CD14-positive monocyte (primary cell): Measurements from ENCODE around the gene RSRC1. TPM values are rescaled to one million over a fixed set of nuclear protein-coding genes. Genes with fewer than 3 reads are reported as not detected.

ENCODE experiments used
- DNase-seq, 3 donors: peaks; one replicate each; pipeline ENCODE4 v3.0.0-alpha.2; 2011 to 2022
- H2AFZ ChIP-seq: 2 replicates; pipeline ENCODE4 v1.6.0; 2012; ENCODE audit warnings: mild to moderate bottlenecking, low read depth, low read length, inconsistent platforms; ENCODE audit not compliant: insufficient read depth, poor library complexity, severe bottlenecking
- H3K27ac ChIP-seq, 2 donors: 1 replicate in 1 of 2; 2 replicates in 1 of 2; pipeline ENCODE4 v1.5.1; 2012 to 2013; ENCODE audit warnings: low read length in 2 of 2, control low read depth in 1 of 2, inconsistent platforms in 1 of 2, low read depth in 1 of 2, mild to moderate bottlenecking in 1 of 2
- H3K27me3 ChIP-seq, 2 donors: one replicate each; pipeline versions ENCODE4 v1.6.0 to v1.6.1; 2011 to 2013; ENCODE audit warnings: low read length in 2 of 2; ENCODE audit not compliant: control insufficient read depth in 2 of 2, insufficient read depth in 2 of 2
- H3K36me3 ChIP-seq, 2 donors: replicated peaks in 1 of 2; 1 replicate in 1 of 2; 2 replicates in 1 of 2; pipeline versions ENCODE4 v1.5.1 to v1.6.1; 2012 to 2013; ENCODE audit warnings: low read length in 2 of 2, control low read depth in 1 of 2, inconsistent platforms in 1 of 2, mild to moderate bottlenecking in 1 of 2; ENCODE audit not compliant: insufficient read depth in 2 of 2, control insufficient read depth in 1 of 2
- H3K4me1 ChIP-seq, 2 donors: 1 replicate in 1 of 2; 2 replicates in 1 of 2; pipeline versions ENCODE4 v1.5.1 to v1.6.1; 2012 to 2013; ENCODE audit warnings: low read length in 2 of 2, control low read depth in 1 of 2, inconsistent platforms in 1 of 2, mild to moderate bottlenecking in 1 of 2, moderate library complexity in 1 of 2; ENCODE audit not compliant: insufficient read depth in 2 of 2, control insufficient read depth in 1 of 2
- H3K4me2 ChIP-seq: replicated peaks from 2 replicates; pipeline ENCODE3; 2012; ENCODE audit warnings: low read length, moderate library complexity, mild to moderate bottlenecking; ENCODE audit not compliant: poor library complexity, severe bottlenecking; ENCODE audit errors: extremely low read depth
- H3K4me3 ChIP-seq, 3 experiments: fragments of 200-600 bp in 1 of 3; sonication (generic) in 1 of 3; replicated peaks in 1 of 3; 1 replicate in 2 of 3; 2 replicates in 1 of 3; pipeline ENCODE4 v1.5.1; 2011 to 2013; ENCODE audit warnings: low read length in 3 of 3, mild to moderate bottlenecking in 3 of 3, control low read depth in 2 of 3, low read depth in 2 of 3, inconsistent platforms in 1 of 3, moderate library complexity in 1 of 3
- H3K79me2 ChIP-seq: 2 replicates; pipeline ENCODE4 v1.6.0; 2012; ENCODE audit warnings: mild to moderate bottlenecking, control low read depth, inconsistent platforms, low read length, moderate library complexity; ENCODE audit not compliant: insufficient read depth
- H3K9ac ChIP-seq: 2 replicates; pipeline ENCODE4 v1.6.0; 2017; ENCODE audit warnings: low read length, mild to moderate bottlenecking; ENCODE audit not compliant: insufficient read depth, poor library complexity, severe bottlenecking
- H3K9me3 ChIP-seq, 2 donors: replicated peaks in 1 of 2; 1 replicate in 1 of 2; 2 replicates in 1 of 2; pipeline versions ENCODE4 v1.5.1 to v1.6.1; 2012 to 2013; ENCODE audit warnings: low read length in 2 of 2, control low read depth in 1 of 2; ENCODE audit not compliant: control insufficient read depth in 1 of 2, insufficient read depth in 1 of 2
- H4K20me1 ChIP-seq: 2 replicates; pipeline ENCODE4 v1.6.0; 2012; ENCODE audit warnings: mild to moderate bottlenecking, low read length, control low read depth, moderate library complexity; ENCODE audit not compliant: insufficient read depth
- H3K27ac Mint-ChIP-seq, 7 donors: one replicate each; pipeline ENCODE4 v1.8.0; 2020; ENCODE audit warnings: mild to moderate bottlenecking in 7 of 7, mixed read lengths in 7 of 7, moderate library complexity in 6 of 7, inconsistent platforms in 2 of 7
- H3K27me3 Mint-ChIP-seq, 3 donors: one replicate each; pipeline ENCODE4 v1.8.0; 2021 to 2022; ENCODE audit warnings: low read depth in 3 of 3, mild to moderate bottlenecking in 3 of 3, mixed read lengths in 3 of 3, moderate library complexity in 3 of 3, inconsistent platforms in 1 of 3
- H3K36me3 Mint-ChIP-seq, 2 donors: one replicate each; pipeline ENCODE4 v1.8.0; 2020; ENCODE audit warnings: mixed read lengths in 2 of 2, inconsistent platforms in 1 of 2, mild to moderate bottlenecking in 1 of 2
- H3K4me1 Mint-ChIP-seq: one replicate; pipeline ENCODE4 v1.8.0; 2020; ENCODE audit warnings: mild to moderate bottlenecking, mixed read lengths
- H3K4me3 Mint-ChIP-seq, 2 donors: one replicate each; pipeline ENCODE4 v1.8.0; 2020; ENCODE audit warnings: mild to moderate bottlenecking in 2 of 2, mixed read lengths in 2 of 2, moderate library complexity in 1 of 2
- H3K9me3 Mint-ChIP-seq, 7 donors: one replicate each; pipeline ENCODE4 v1.8.0; 2020 to 2022; ENCODE audit warnings: mixed read lengths in 7 of 7, mild to moderate bottlenecking in 6 of 7, moderate library complexity in 6 of 7, inconsistent platforms in 2 of 7
- CTCF ChIP-seq: fragments of 200-600 bp; IDR thresholded peaks from one replicate; pipeline ENCODE4 v1.8.0; 2022; ENCODE audit warnings: antibody characterized with exemption, mild to moderate bottlenecking
- WGBS: methylation state at CpG from one replicate; pipeline ENCODE4 v1.1.5; 2013; ENCODE audit warnings: missing lambda C conversion rate; ENCODE audit not compliant: insufficient coverage; 5-methylcytosine and 5-hydroxymethylcytosine counted together
- intact Hi-C, 2 donors: fragments of 100-400 bp; cut with micrococcal nuclease; formaldehyde crosslinking; loops; one replicate each; pipeline versions ENCODE4 v1.15.0 to v1.15.1; 2023
- polyA plus RNA-seq, 3 donors: library from polyadenylated mRNA; depleted of rRNA in 1 of 3; unstranded in 2 of 3; stranded (reverse) in 1 of 3; fragments of 300-500 nt in 2 of 3; fragments of >200 nt in 1 of 3; fragmentation: Illumina TruSeq in 2 of 3; gene quantifications; 1 replicate in 2 of 3; 2 replicates in 1 of 3; pipeline ENCODE4 v1.2.3, GENCODE V29; 2012 to 2021

The RSRC1 gene
- polyA plus RNA-seq, 3 donors = 6.6 to 31.7 (median 15.1) TPM

GRCh38 chr3:158447408-158447807 is 337.5 kb downstream of the RSRC1 start:
- no peak overlapping the region for H2AFZ ChIP-seq
- peaks cover 6% of the 10 kb centered on the region for H3K4me1 Mint-ChIP-seq
- no peak for TF ChIP-seq CTCF
- no peak overlapping the region for H3K4me3 Mint-ChIP-seq
- H3K27ac Mint-ChIP-seq = no peak overlapping the region
- no peaks in the 10 kb centered on the region for H3K4me1 ChIP-seq
- no peak for DNase-seq
- no peaks in the 10 kb centered on the region for H3K79me2 ChIP-seq
- H3K9me3 Mint-ChIP-seq = peaks cover 0 to 4% (median 0%) of the 10 kb centered on the region in 7 donors
- no peak overlapping the region for H3K9ac ChIP-seq
- H3K4me3 ChIP-seq = no peak overlapping the region
- intact Hi-C loops = no loop called here
- no peak overlapping the region for H3K4me2 ChIP-seq
- H3K27me3 Mint-ChIP-seq = no peaks in the 10 kb centered on the region
- H3K36me3 ChIP-seq = no peaks in the 10 kb centered on the region
- no peak overlapping the region for H3K27ac ChIP-seq
- no peaks in the 10 kb centered on the region for H3K27me3 ChIP-seq
- H4K20me1 ChIP-seq = no peaks in the 10 kb centered on the region
- H3K9me3 ChIP-seq = no peaks in the 10 kb centered on the region
- peaks cover 0 to 6% of the 10 kb centered on the region in 2 donors for H3K36me3 Mint-ChIP-seq

- H3K4me1 Mint-ChIP-seq = peaks cover 6% of the 10 kb centered on the region
- H3K4me2 ChIP-seq = no peak overlapping the region
- H3K27me3 Mint-ChIP-seq = no peaks in the 10 kb centered on the region
- no peaks in the 10 kb centered on the region for H3K4me1 ChIP-seq
- intact Hi-C loops = no loop called here
- DNase-seq = peak in 2 of 3 donors; percentile 4 to 7
- no peaks in the 10 kb centered on the region for H3K36me3 ChIP-seq
- H3K9me3 ChIP-seq = no peaks in the 10 kb centered on the region
- H3K9ac ChIP-seq = no peak overlapping the region
- no peaks in the 10 kb centered on the region for H4K20me1 ChIP-seq
- no peak overlapping the region for H3K4me3 Mint-ChIP-seq
- no peaks in the 10 kb centered on the region for H3K79me2 ChIP-seq
- no peak overlapping the region for H3K27ac Mint-ChIP-seq
- no peak overlapping the region for H2AFZ ChIP-seq
- H3K27me3 ChIP-seq = no peaks in the 10 kb centered on the region
- TF ChIP-seq CTCF = no peak
- WGBS = no CpG with 5 or more reads among the region's 1 CpG
- no peak overlapping the region for H3K4me3 ChIP-seq
- H3K27ac ChIP-seq = no peak overlapping the region
- H3K9me3 Mint-ChIP-seq = no peaks in the 10 kb centered on the region
- H3K36me3 Mint-ChIP-seq = peaks cover 2 to 4% of the 10 kb centered on the region in 2 donors
Measured at GRCh38 chr3:158451405-158452055, 341.6 kb downstream of the RSRC1 start.
